ENCODE results near the gene CASKIN1.
A peak's percentile ranks its signal among the peaks of the same experiment; 100 is the strongest.

Gene CASKIN1

GRCh38 chr16:2226245-2226793 is 29.9 kb upstream of the CASKIN1 start:
- Mint-ChIP-seq H3K36me3 (ENCODE audit: low read depth) (peaks cover 48% of the 10 kb centered on the region), H3K27ac (peak overlapping the region; percentile 68), H3K27me3 (no peaks in the 10 kb centered on the region), H3K9me3 (no peaks in the 10 kb centered on the region), H3K4me1 (ENCODE audit: low read depth) (peaks cover 23% of the 10 kb centered on the region), H3K4me3 (no peak overlapping the region)
- DNase-seq = no peak

GRCh38 chr16:2223942-2224486 is 27.6 kb upstream of the CASKIN1 start:
- Mint-ChIP-seq H3K36me3 (ENCODE audit: low read depth) (peaks cover 26% of the 10 kb centered on the region), H3K9me3 (no peaks in the 10 kb centered on the region), H3K4me3 (peak overlapping the region; percentile 86), H3K27ac (peak overlapping the region; percentile 71), H3K27me3 (no peaks in the 10 kb centered on the region), H3K4me1 (ENCODE audit: low read depth) (peaks cover 23% of the 10 kb centered on the region)
- DNase-seq = no peak

- Mint-ChIP-seq H3K9me3 (no peaks in the 10 kb centered on the region), H3K4me1 (ENCODE audit: low read depth) (peaks cover 23% of the 10 kb centered on the region), H3K36me3 (ENCODE audit: low read depth) (peaks cover 21% of the 10 kb centered on the region), H3K4me3 (peak within 1 kb of the TSS; percentile 86), H3K27ac (peak within 1 kb of the TSS; percentile 75), H3K27me3 (no peaks in the 10 kb centered on the region)
- DNase-seq = peak; percentile 100
These were observed 27.0 kb upstream of the CASKIN1 start, which contains the start of gene E4F1 for GRCh38 chr16:2223221-2223941. E4F1 (plus strand) TSS chr16:2223591; CDS start chr16:2223614, 23 bp downstream.

- peaks cover 26% of the 10 kb centered on the region for H3K4me1 Mint-ChIP-seq (ENCODE audit: low read depth)
- peak overlapping the region; percentile 96 for H3K27ac Mint-ChIP-seq
- DNase-seq = no peak
- peak overlapping the region; percentile 89 for H3K4me3 Mint-ChIP-seq
- peaks cover 29% of the 10 kb centered on the region for H3K36me3 Mint-ChIP-seq (ENCODE audit: low read depth)
- H3K27me3 Mint-ChIP-seq = no peaks in the 10 kb centered on the region
- no peaks in the 10 kb centered on the region for H3K9me3 Mint-ChIP-seq
These were observed 19.9 kb upstream of the CASKIN1 start for GRCh38 chr16:2216330-2216729.

GRCh38 chr16:2214719-2214968 is 18.2 kb upstream of the CASKIN1 start, which contains the start of gene PGP:
PGP (minus strand) TSS chr16:2214840; CDS start chr16:2214777, 63 bp downstream.
- Mint-ChIP-seq H3K27ac (peak within 1 kb of the TSS; percentile 96), H3K36me3 (ENCODE audit: low read depth) (peaks cover 36% of the 10 kb centered on the region), H3K4me3 (peak within 1 kb of the TSS; percentile 89), H3K4me1 (ENCODE audit: low read depth) (peaks cover 26% of the 10 kb centered on the region), H3K9me3 (no peaks in the 10 kb centered on the region), H3K27me3 (no peaks in the 10 kb centered on the region)
- no peak for DNase-seq

GRCh38 chr16:2213817-2214718 is 17.7 kb upstream of the CASKIN1 start:
- Mint-ChIP-seq H3K36me3 (ENCODE audit: low read depth) (peaks cover 42% of the 10 kb centered on the region), H3K4me3 (peak overlapping the region; percentile 88), H3K27me3 (no peaks in the 10 kb centered on the region), H3K9me3 (no peaks in the 10 kb centered on the region), H3K4me1 (ENCODE audit: low read depth) (peaks cover 26% of the 10 kb centered on the region), H3K27ac (peak overlapping the region; percentile 72)
- DNase-seq = no peak

GRCh38 chr16:2212362-2213324 is 16.2 kb upstream of the CASKIN1 start:
- Mint-ChIP-seq H3K36me3 (ENCODE audit: low read depth) (peaks cover 56% of the 10 kb centered on the region), H3K27ac (peak overlapping the region; percentile 72), H3K4me1 (ENCODE audit: low read depth) (peaks cover 28% of the 10 kb centered on the region), H3K4me3 (peak overlapping the region; percentile 88), H3K27me3 (no peaks in the 10 kb centered on the region), H3K9me3 (no peaks in the 10 kb centered on the region)
- DNase-seq = no peak

GRCh38 chr16:2211923-2212347 is 15.5 kb upstream of the CASKIN1 start:
- Mint-ChIP-seq H3K27me3 (no peaks in the 10 kb centered on the region), H3K36me3 (ENCODE audit: low read depth) (peaks cover 63% of the 10 kb centered on the region), H3K4me1 (ENCODE audit: low read depth) (peaks cover 34% of the 10 kb centered on the region), H3K9me3 (no peaks in the 10 kb centered on the region), H3K4me3 (peak overlapping the region; percentile 88), H3K27ac (peak overlapping the region; percentile 47)
- no peak for DNase-seq

GRCh38 chr16:2210386-2211365 is 14.3 kb upstream of the CASKIN1 start, which contains the start of gene BRICD5:
BRICD5 (minus strand) TSS chr16:2210863; CDS start chr16:2210833, 30 bp downstream.
- Mint-ChIP-seq H3K27me3 (no peaks in the 10 kb centered on the region), H3K36me3 (ENCODE audit: low read depth) (peaks cover 73% of the 10 kb centered on the region), H3K9me3 (no peaks in the 10 kb centered on the region)

GRCh38 chr16:2210009-2210332 is 13.6 kb upstream of the CASKIN1 start:
- Mint-ChIP-seq H3K36me3 (ENCODE audit: low read depth) (peaks cover 70% of the 10 kb centered on the region), H3K27ac (no peak overlapping the region), H3K4me3 (no peak overlapping the region), H3K4me1 (ENCODE audit: low read depth) (peaks cover 37% of the 10 kb centered on the region), H3K27me3 (no peaks in the 10 kb centered on the region), H3K9me3 (no peaks in the 10 kb centered on the region)
- DNase-seq = no peak

More at GRCh38 chr16:2210386-2211365, 14.3 kb upstream of the CASKIN1 start, which contains the start of gene BRICD5:
- DNase-seq = no peak
- H3K4me1 Mint-ChIP-seq (ENCODE audit: low read depth) = peaks cover 39% of the 10 kb centered on the region
- H3K4me3 Mint-ChIP-seq = peak within 1 kb of the TSS; percentile 88
- H3K27ac Mint-ChIP-seq = peak within 1 kb of the TSS; percentile 47

GRCh38 chr16:2209258-2210008 is 13.0 kb upstream of the CASKIN1 start:
- Mint-ChIP-seq H3K27ac (no peak overlapping the region), H3K36me3 (ENCODE audit: low read depth) (peaks cover 70% of the 10 kb centered on the region), H3K4me1 (ENCODE audit: low read depth) (peaks cover 41% of the 10 kb centered on the region), H3K27me3 (no peaks in the 10 kb centered on the region), H3K4me3 (no peak overlapping the region), H3K9me3 (no peaks in the 10 kb centered on the region)
- no peak for DNase-seq

- Mint-ChIP-seq H3K36me3 (ENCODE audit: low read depth) (peaks cover 70% of the 10 kb centered on the region), H3K27ac (no peak overlapping the region), H3K4me1 (ENCODE audit: low read depth) (peaks cover 43% of the 10 kb centered on the region), H3K9me3 (no peaks in the 10 kb centered on the region), H3K4me3 (no peak overlapping the region), H3K27me3 (no peaks in the 10 kb centered on the region)
- DNase-seq = no peak
These were observed 12.4 kb upstream of the CASKIN1 start for GRCh38 chr16:2208772-2209171.

All from activated T-cell treated with anti-CD3 and anti-CD28 coated beads, Interleukin-2, amount 50 U/mL, for 24 hours (primary cell).